ENCODE measurements around the gene KISS1R. TPM values are rescaled to one million over a fixed set of nuclear protein-coding genes. Genes with fewer than 3 reads are reported as not detected.

The KISS1R gene
- total and polyA plus RNA-seq, 3 experiments from 2014 or later: 0.49 to 2.3 (median 1.2) TPM

DNA sequence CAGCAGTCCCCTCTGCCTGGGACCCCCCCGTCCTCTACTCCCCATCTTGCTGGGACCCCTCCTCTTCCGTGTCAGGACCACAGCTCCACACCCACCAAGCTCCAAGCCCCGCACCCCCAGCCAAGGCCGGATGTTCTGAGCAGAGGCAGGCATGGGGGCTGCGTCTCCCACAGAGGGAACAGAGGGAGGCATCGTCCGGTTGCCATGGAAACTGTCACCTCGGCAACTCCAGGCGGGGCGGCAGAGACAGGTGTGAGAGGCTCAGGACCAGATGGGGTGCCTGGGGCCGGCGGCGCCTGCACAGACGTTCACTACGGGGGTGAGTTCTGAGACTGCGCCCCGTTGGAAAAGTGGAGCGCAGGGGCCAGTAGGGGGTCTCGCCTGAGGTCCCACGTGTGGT, 18.5 kb upstream of the KISS1R start:
- CTCF ChIA-PET: interaction anchor here (1.0 to 1.9 kb wide), 3 partner anchors 9 to 35 kb away, joined by 3 to 6 read pairs (median 4); no protein-coding TSS in a partner anchor
- Histone ChIP-seq H3K9me3 (ENCODE audit: low read length) (no peaks in the 10 kb centered on the region), H3K27ac (ENCODE audit: low read depth, low read length) (no peak overlapping the region), H3K36me3 (ENCODE audit: insufficient read depth, low read length) (no peaks in the 10 kb centered on the region), H3K27me3 (ENCODE audit: insufficient read depth, low read length, poor library complexity, severe bottlenecking) (no peaks in the 10 kb centered on the region), H3K4me1 (ENCODE audit: insufficient read depth, low read length) (peaks cover 12% of the 10 kb centered on the region), H3K4me3 (ENCODE audit: low read length) (no peak overlapping the region)
- peak overlapping the region in 2 of 8 donors; percentile 72 to 73 for H3K27ac Mint-ChIP-seq
- no peaks in the 10 kb centered on the region for H3K9me3 Mint-ChIP-seq
- POLR2A ChIA-PET: interaction anchor here (0.8 to 1.4 kb wide), 3 partner anchors 8 to 16 kb away, joined by 4 to 5 read pairs (median 4); no protein-coding TSS in a partner anchor
- peaks cover 7 to 35% (median 8%) of the 10 kb centered on the region in 3 donors for H3K4me1 Mint-ChIP-seq
- H3K27me3 Mint-ChIP-seq: no peaks in the 10 kb centered on the region
- DNase-seq: peak in 3 of 5 donors; percentile 44 to 73 (median 62)
- peaks cover 0 to 53% (median 3%) of the 10 kb centered on the region in 3 donors for H3K36me3 Mint-ChIP-seq
- no peak overlapping the region for H3K4me3 Mint-ChIP-seq

DNA sequence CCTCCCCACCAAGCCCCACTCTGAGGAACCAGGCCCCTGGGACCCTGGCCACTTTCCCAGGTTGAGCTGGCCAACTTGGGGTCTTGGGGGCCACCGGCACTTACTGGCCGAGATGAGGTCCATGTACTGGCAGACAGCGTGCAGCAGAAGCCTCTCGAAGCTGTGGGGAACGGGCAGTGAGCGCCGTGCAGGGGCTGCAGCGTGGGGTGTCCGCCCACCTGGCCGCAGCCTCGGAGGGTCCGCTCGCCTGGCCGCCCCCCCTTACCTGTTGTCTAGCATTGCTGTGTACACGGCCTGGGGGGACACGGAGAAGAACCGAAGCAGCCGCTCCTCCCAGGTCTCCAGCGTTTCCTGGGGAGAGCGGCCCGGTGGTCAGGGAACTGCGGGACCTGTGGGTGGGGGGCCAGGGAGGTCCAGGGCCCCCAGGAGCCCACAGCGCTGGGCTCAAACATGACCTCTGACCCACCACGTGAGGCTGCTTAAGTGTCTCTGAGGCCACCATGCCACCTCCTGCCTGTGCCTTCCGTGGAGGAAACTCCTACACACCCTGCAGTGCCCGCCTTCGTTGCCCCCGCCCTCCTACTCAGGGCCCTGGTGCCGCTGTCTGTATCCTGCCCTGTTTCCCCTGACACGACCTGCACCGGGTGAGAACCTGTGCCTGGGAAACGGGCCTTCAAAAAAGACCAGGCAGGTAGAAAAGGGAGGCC, 17.6 kb upstream of the KISS1R start:
- no peak overlapping the region for H3K4me3 ChIP-seq (ENCODE audit: low read length)
- Mint-ChIP-seq H3K4me3 (no peak overlapping the region), H3K9me3 (no peaks in the 10 kb centered on the region), H3K27me3 (no peaks in the 10 kb centered on the region), H3K36me3 (peaks cover 0 to 59% (median 3%) of the 10 kb centered on the region in 3 donors), H3K27ac (peak overlapping the region in 2 of 8 donors; percentile 72 to 73), H3K4me1 (peaks cover 4 to 36% (median 6%) of the 10 kb centered on the region in 3 donors)
- ChIA-PET POLR2A (interaction anchor here (0.6 to 1.4 kb wide), 2 partner anchors 10 to 370 kb away, joined by 4 to 6 read pairs; no protein-coding TSS in a partner anchor), CTCF (interaction anchor here (1.3 to 1.9 kb wide), 2 partner anchors 10 to 36 kb away, joined by 3 to 6 read pairs; no protein-coding TSS in a partner anchor)
- peaks cover 5% of the 10 kb centered on the region for H3K36me3 ChIP-seq (ENCODE audit: insufficient read depth, low read length)
- DNase-seq: no peak
- H3K9me3 ChIP-seq (ENCODE audit: low read length): no peaks in the 10 kb centered on the region
- H3K4me1 ChIP-seq (ENCODE audit: insufficient read depth, low read length): peaks cover 15% of the 10 kb centered on the region
- H3K27me3 ChIP-seq (ENCODE audit: insufficient read depth, low read length, poor library complexity, severe bottlenecking): no peaks in the 10 kb centered on the region
- H3K27ac ChIP-seq (ENCODE audit: low read depth, low read length): no peak overlapping the region

DNA sequence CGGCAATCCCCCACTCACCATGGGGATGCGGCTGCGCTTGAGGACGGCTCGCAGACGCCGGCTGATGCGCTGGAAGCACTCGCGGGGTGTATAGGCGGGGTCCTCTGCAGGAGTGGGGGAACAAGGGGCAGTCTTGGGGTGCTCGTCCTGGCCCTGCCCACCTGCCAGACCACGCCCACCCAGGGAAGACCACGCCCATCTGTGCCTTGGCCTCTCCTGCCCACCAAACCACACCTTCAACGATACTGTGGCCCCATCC, 17.2 kb upstream of the KISS1R start:
- Histone ChIP-seq H3K4me3 (ENCODE audit: low read length) (no peak overlapping the region), H3K9me3 (ENCODE audit: low read length) (no peaks in the 10 kb centered on the region), H3K27ac (ENCODE audit: low read depth, low read length) (no peak overlapping the region), H3K4me1 (ENCODE audit: insufficient read depth, low read length) (peaks cover 20% of the 10 kb centered on the region), H3K27me3 (ENCODE audit: insufficient read depth, low read length, poor library complexity, severe bottlenecking) (no peaks in the 10 kb centered on the region), H3K36me3 (ENCODE audit: insufficient read depth, low read length) (peaks cover 6% of the 10 kb centered on the region)
- Mint-ChIP-seq H3K4me3 (no peak overlapping the region), H3K27me3 (no peaks in the 10 kb centered on the region), H3K27ac (peak overlapping the region in 3 of 8 donors; percentile 33 to 81 (median 57)), H3K36me3 (peaks cover 0 to 59% (median 3%) of the 10 kb centered on the region in 3 donors), H3K9me3 (no peaks in the 10 kb centered on the region), H3K4me1 (peaks cover 4 to 39% (median 6%) of the 10 kb centered on the region in 3 donors)
- CTCF ChIA-PET: no interaction called here
- DNase-seq: no peak
- POLR2A ChIA-PET: no interaction called here

DNA sequence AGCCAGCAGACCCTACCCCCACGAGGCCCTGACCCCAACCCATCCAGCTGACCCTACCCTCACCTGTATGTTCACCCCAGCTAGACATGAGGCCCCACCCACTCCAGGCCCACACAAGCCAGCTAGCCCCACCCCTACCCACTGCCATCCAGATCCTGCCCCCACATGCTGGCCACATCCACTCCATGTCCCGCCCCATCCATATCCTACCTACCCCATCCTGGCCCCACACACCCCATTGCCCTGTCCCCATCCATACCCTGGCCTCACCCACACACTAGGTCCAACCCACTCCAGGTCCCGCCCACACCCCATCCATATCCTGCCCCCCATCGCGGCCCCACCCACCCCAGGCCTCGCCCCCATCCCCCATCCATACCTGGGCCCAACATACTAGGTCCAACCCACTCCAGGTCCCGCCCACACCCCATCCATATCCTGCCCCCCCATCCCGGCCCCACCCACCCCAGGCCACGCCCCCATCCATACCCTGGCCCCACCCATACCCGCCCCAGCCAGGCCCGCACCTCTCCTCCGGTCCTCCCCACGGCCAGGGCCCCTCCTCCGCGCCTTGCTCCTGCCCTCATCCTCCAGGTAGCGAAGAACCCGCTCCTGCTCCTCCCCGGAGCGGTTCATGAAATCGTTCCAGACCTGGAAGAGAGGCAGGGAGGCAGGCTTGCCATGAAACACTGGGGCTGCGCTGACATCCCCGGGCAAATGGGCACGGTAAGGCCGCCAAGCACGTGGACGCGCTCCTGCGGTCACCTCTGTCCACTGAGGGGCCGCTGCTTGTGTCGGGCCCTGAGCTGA, 16.6 kb upstream of the KISS1R start:
- Mint-ChIP-seq H3K4me3 (no peak overlapping the region), H3K9me3 (no peaks in the 10 kb centered on the region), H3K36me3 (peaks cover 0 to 59% (median 3%) of the 10 kb centered on the region in 3 donors), H3K27ac (peak overlapping the region in 4 of 8 donors; percentile 33 to 81 (median 60)), H3K27me3 (no peaks in the 10 kb centered on the region), H3K4me1 (peaks cover 0 to 39% (median 6%) of the 10 kb centered on the region in 3 donors)
- Histone ChIP-seq H3K4me3 (ENCODE audit: low read length) (no peak overlapping the region), H3K36me3 (ENCODE audit: insufficient read depth, low read length) (peaks cover 6% of the 10 kb centered on the region), H3K27me3 (ENCODE audit: insufficient read depth, low read length, poor library complexity, severe bottlenecking) (no peaks in the 10 kb centered on the region), H3K9me3 (ENCODE audit: low read length) (no peaks in the 10 kb centered on the region), H3K4me1 (ENCODE audit: insufficient read depth, low read length) (peaks cover 18% of the 10 kb centered on the region), H3K27ac (ENCODE audit: low read depth, low read length) (no peak overlapping the region)
- ChIA-PET POLR2A (no interaction called here), CTCF (interaction anchor here (1.2 kb wide), 1 partner anchor 9 kb away, joined by 3 read pairs; no protein-coding TSS in a partner anchor)
- DNase-seq: peak in 1 of 5 donors; percentile 30

DNA sequence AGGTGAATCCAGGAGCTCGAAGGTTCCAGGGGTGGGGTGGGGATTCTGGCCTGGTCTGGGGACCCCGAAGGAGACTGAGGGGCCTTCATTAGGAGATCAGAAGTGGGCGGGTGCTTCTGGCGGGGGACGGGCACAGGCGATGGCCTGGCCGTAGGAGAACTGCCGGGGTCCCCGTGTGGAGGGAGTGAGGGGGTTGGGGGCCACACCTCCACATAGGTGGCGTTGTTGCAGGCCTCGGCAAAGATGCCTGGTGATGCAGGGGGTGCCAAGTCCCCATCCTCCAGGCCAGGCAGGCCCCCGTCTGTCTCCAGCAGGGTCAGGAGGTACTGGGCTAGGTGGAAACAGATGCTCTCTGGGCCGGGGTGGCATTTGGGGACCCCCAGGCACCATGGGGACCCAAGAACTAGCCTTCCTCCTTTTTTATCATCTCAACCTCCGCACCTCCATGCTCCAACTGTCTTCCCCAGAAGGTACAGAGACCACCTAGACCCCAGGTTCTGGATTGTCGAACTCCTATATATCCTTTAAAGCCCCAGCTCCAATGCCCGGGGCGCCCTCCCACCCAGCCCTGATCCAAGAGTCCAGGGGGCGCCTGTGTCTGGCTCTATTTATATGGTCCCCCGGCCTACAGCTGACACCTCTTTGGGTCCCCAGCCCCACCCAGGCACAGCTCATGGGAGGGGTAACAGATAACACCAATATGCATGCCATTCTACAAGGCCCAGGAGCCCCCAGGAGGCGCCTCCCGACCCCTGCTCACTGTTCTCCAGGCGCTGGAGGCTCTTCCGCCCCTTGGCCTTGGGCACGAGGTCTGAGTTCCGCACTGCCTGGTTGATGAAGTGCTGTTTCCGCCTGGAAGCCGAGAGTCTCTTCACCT, 15.7 kb upstream of the KISS1R start:
- H3K27me3 ChIP-seq (ENCODE audit: insufficient read depth, low read length, poor library complexity, severe bottlenecking): no peaks in the 10 kb centered on the region
- POLR2A ChIA-PET: interaction anchor here (0.5 to 2.0 kb wide), 2 partner anchors 8 to 17 kb away, joined by 3 to 9 read pairs; partner anchors contain the start of genes MED16 and RNU6-9

DNA sequence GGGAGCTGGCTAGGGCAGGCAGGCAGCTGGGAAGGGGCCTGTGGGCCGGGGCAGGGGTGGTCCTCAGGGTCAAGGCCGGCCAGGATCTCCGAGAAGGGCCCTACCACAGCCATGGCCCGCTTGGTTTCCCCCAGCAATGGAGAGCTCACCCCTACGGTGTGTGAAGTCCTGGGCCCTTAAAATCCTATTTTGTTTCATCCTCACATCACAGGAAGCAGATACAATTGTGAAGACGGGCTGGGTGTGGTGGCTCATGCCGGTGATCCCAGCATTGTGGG, 15.1 kb upstream of the KISS1R start:
- Mint-ChIP-seq H3K9me3 (no peaks in the 10 kb centered on the region), H3K36me3 (peaks cover 0 to 50% (median 0%) of the 10 kb centered on the region in 3 donors), H3K27ac (peak overlapping the region in 4 of 8 donors; percentile 12 to 61 (median 49)), H3K4me3 (no peak overlapping the region), H3K27me3 (no peaks in the 10 kb centered on the region), H3K4me1 (peaks cover 8 to 46% (median 13%) of the 10 kb centered on the region in 3 donors)
- ChIA-PET POLR2A (interaction anchor here (0.5 to 2.0 kb wide), 2 partner anchors 9 to 17 kb away, joined by 3 to 9 read pairs; partner anchors contain the start of genes MED16 and RNU6-9), CTCF (interaction anchor here (0.7 to 3.3 kb wide), 2 partner anchors 12 to 39 kb away, joined by 3 to 13 read pairs; no protein-coding TSS in a partner anchor)
- Histone ChIP-seq H3K36me3 (ENCODE audit: insufficient read depth, low read length) (peaks cover 6% of the 10 kb centered on the region), H3K27me3 (ENCODE audit: insufficient read depth, low read length, poor library complexity, severe bottlenecking) (no peaks in the 10 kb centered on the region), H3K4me3 (ENCODE audit: low read length) (no peak overlapping the region), H3K4me1 (ENCODE audit: insufficient read depth, low read length) (peaks cover 33% of the 10 kb centered on the region), H3K27ac (ENCODE audit: low read depth, low read length) (no peak overlapping the region), H3K9me3 (ENCODE audit: low read length) (no peaks in the 10 kb centered on the region)
- DNase-seq: no peak

More for the DNA sequence above, 15.7 kb upstream of the KISS1R start:
- Histone ChIP-seq H3K27ac (ENCODE audit: low read depth, low read length) (no peak overlapping the region), H3K9me3 (ENCODE audit: low read length) (no peaks in the 10 kb centered on the region), H3K36me3 (ENCODE audit: insufficient read depth, low read length) (peaks cover 6% of the 10 kb centered on the region), H3K4me3 (ENCODE audit: low read length) (no peak overlapping the region), H3K4me1 (ENCODE audit: insufficient read depth, low read length) (peaks cover 27% of the 10 kb centered on the region)
- no peak for DNase-seq
- Mint-ChIP-seq H3K27ac (peak overlapping the region in 1 of 8 donors; percentile 47), H3K4me1 (peaks cover 2 to 44% (median 9%) of the 10 kb centered on the region in 3 donors), H3K4me3 (no peak overlapping the region), H3K9me3 (no peaks in the 10 kb centered on the region), H3K27me3 (no peaks in the 10 kb centered on the region), H3K36me3 (peaks cover 0 to 54% (median 3%) of the 10 kb centered on the region in 3 donors)
- CTCF ChIA-PET: interaction anchor here (0.7 to 3.3 kb wide), 3 partner anchors 8 to 38 kb away, joined by 3 to 13 read pairs (median 3); no protein-coding TSS in a partner anchor

DNA sequence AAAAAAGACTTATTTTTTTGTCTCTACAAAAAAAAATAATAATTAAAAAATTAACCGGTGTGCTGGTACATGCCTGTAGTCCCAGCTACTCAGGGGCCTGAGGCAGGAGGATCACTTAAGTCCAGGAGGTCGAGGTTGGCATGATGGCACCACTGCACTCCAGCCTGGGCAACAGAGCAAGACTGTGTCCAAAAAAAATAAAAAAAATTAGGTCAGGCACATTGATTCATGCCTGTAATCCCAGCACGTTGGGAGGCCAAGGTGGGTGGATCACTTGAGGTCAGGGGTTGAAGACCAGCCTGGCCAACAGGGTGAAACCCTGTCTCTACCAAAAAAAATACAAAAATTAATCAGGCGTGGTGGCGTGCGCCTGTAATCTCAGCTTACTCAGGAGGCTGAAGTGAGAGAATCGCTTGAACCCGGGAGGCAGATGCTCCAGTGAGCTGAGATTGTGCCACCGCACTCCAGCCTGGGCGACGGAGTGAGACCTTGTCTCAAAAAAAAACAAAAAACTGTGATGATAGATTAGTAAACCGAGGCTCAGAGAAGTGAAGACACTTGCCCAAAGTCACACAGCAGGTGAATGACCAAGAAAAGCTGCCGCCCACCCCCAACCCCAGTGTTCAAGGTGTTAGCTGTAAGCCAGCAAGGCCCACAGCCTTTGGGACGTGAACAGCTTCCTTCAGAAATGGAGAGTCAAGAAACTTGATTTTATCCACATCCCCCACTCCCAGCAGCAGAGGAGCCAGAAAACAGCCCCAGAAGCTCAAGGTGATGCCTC, 14.5 kb upstream of the KISS1R start:
- H3K27me3 ChIP-seq (ENCODE audit: insufficient read depth, low read length, poor library complexity, severe bottlenecking): no peaks in the 10 kb centered on the region
- CTCF ChIA-PET: interaction anchor here (0.7 to 3.3 kb wide), 3 partner anchors 11 to 39 kb away, joined by 3 to 13 read pairs (median 4); no protein-coding TSS in a partner anchor
- no peaks in the 10 kb centered on the region for H3K27me3 Mint-ChIP-seq
- no peak overlapping the region for H3K27ac Mint-ChIP-seq
- peaks cover 14 to 52% (median 18%) of the 10 kb centered on the region in 3 donors for H3K4me1 Mint-ChIP-seq
- DNase-seq: no peak
- H3K4me3 ChIP-seq (ENCODE audit: low read length): no peak overlapping the region
- no peak overlapping the region for H3K4me3 Mint-ChIP-seq
- peaks cover 0 to 45% (median 0%) of the 10 kb centered on the region in 3 donors for H3K36me3 Mint-ChIP-seq
- peaks cover 6% of the 10 kb centered on the region for H3K36me3 ChIP-seq (ENCODE audit: insufficient read depth, low read length)
- no peaks in the 10 kb centered on the region for H3K9me3 ChIP-seq (ENCODE audit: low read length)
- peaks cover 39% of the 10 kb centered on the region for H3K4me1 ChIP-seq (ENCODE audit: insufficient read depth, low read length)
- POLR2A ChIA-PET: interaction anchor here (1.2 to 2.0 kb wide), 2 partner anchors 10 to 12 kb away, joined by 4 to 9 read pairs; partner anchors contain the start of genes MED16 and RNU6-9
- H3K9me3 Mint-ChIP-seq: no peaks in the 10 kb centered on the region
- no peak overlapping the region for H3K27ac ChIP-seq (ENCODE audit: low read depth, low read length)

Data from CD8-positive, alpha-beta memory T cell (primary cell).